Right lobe of liver (tissue), 6 donors: Measurements from ENCODE around the gene CNOT6L. TPM values are rescaled to one million over a fixed set of nuclear protein-coding genes. Genes with fewer than 3 reads are reported as not detected.

ENCODE experiments used
- ATAC-seq, 4 donors: fragments of 200-7000 bp; cut with Tn5 transposase; one replicate each; pipeline ENCODE4 v1.9.1; 2020; ENCODE audit warnings: mild to moderate bottlenecking in 4 of 4, moderate library complexity in 4 of 4
- DNase-seq, 3 donors: peaks; one replicate each; pipeline ENCODE4 v3.0.0-alpha.2; 2020
- H3K27ac ChIP-seq, 3 donors: fragments of 200-600 bp; one replicate each; pipeline ENCODE4 v1.8.0; 2022
- H3K27me3 ChIP-seq, 2 donors: fragments of 200-600 bp; one replicate each; pipeline ENCODE4 v1.8.0; 2022
- H3K36me3 ChIP-seq, 4 donors: fragments of 200-600 bp; sonication (generic) in 1 of 4; one replicate each; pipeline versions ENCODE4 v1.5.1 to v1.8.0; 2017 to 2022; ENCODE audit warnings: control low read depth in 1 of 4
- H3K4me1 ChIP-seq, 4 donors: fragments of 200-600 bp; sonication (generic) in 1 of 4; one replicate each; pipeline versions ENCODE4 v1.5.1 to v1.8.0; 2017 to 2022; ENCODE audit warnings: control low read depth in 1 of 4
- H3K4me3 ChIP-seq, 3 donors: fragments of 200-600 bp; one replicate each; pipeline ENCODE4 v1.8.0; 2022
- H3K9me3 ChIP-seq, 4 donors: fragments of 200-600 bp; sonication (generic) in 1 of 4; one replicate each; pipeline versions ENCODE4 v1.5.1 to v1.8.0; 2017 to 2022; ENCODE audit warnings: control low read depth in 1 of 4
- CTCF ChIP-seq, 4 donors: fragments of 200-600 bp in 3 of 4; fragments of 450-650 bp in 1 of 4; IDR thresholded peaks; one replicate each; pipeline versions ENCODE4 v1.5.1 to v1.8.0; 2016 to 2022; ENCODE audit warnings: antibody characterized with exemption in 4 of 4, mild to moderate bottlenecking in 2 of 4
- POLR2A ChIP-seq: fragments of 450-650 bp; IDR thresholded peaks from one replicate; pipeline ENCODE4 v1.6.1; 2017; ENCODE audit warnings: antibody characterized with exemption, mild to moderate bottlenecking
- WGBS: methylation state at CpG from one replicate; pipeline ENCODE4 v1.1.6; 2018; ENCODE audit warnings: low coverage, low lambda C conversion rate; ENCODE audit not compliant: insufficient coverage; ENCODE audit errors: missing lambda C conversion rate; 5-methylcytosine and 5-hydroxymethylcytosine counted together
- intact Hi-C, 2 donors: fragments of 100-400 bp; cut with DNase I; formaldehyde crosslinking; loops; one replicate each; pipeline versions ENCODE4 v1.11.2 to v1.14.1; 2022
- total RNA-seq, 6 experiments: library from RNA; depleted of rRNA in 2 of 6; stranded (reverse); fragments of >200 nt in 2 of 6; fragmentation: NEBNext Ultra II Directional in 3 of 6; extraction: Animal tissue kit (Norgen Biotek cat#: 25700) in 3 of 6; gene quantifications; one replicate each; pipeline versions ENCODE4 v1.1.0 to v1.2.4, GENCODE V29; 2016 to 2023
- donor health status: DM: no; HTN: yes; CAD: no.
- donor health status: DM: no; HTN: no; CAD: no.
- donor health status: DM: no; HTN: no; CAD: no.
- donor health status: DM: no; HTN: yes; CAD: no.
- donor health status: DM: no; HTN: yes; CAD: no.

CNOT6L gene
- total RNA-seq, 6 experiments from 2014 or later: 9.1 to 38.1 (median 25.0) TPM

- H3K27me3 ChIP-seq: no peaks in the 10 kb centered on the region
- DNase-seq: no peak
- H3K4me3 ChIP-seq: no peak overlapping the region
- H3K36me3 ChIP-seq: no peaks in the 10 kb centered on the region
- 43% methylated on average over 5 of the region's 7 CpGs for WGBS
- intact Hi-C loops: no loop called here
- peak overlapping the region in 1 of 3 donors; percentile 35 for H3K27ac ChIP-seq
- no peak for TF ChIP-seq CTCF (IDR thresholded peaks at IDR 0.05)
- TF ChIP-seq POLR2A: no peak
- peak; percentile 44 to 70 (median 50) for ATAC-seq
- H3K4me1 ChIP-seq: no peaks in the 10 kb centered on the region
- no peaks in the 10 kb centered on the region for H3K9me3 ChIP-seq
These were observed 33.8 kb upstream of the CNOT6L start for GRCh38 chr4:77852892-77853495.

GRCh38 chr4:77849278-77849965 lies 30.3 kb upstream of the CNOT6L start:
- Histone ChIP-seq H3K36me3 (no peaks in the 10 kb centered on the region), H3K27me3 (no peaks in the 10 kb centered on the region), H3K4me3 (no peak overlapping the region), H3K4me1 (no peaks in the 10 kb centered on the region), H3K27ac (no peak overlapping the region), H3K9me3 (no peaks in the 10 kb centered on the region)
- DNase-seq (no peak), ATAC-seq (no peak)
- 80% methylated on average over 12 of the region's 12 CpGs for WGBS
- TF ChIP-seq POLR2A: no peak
- TF ChIP-seq CTCF (IDR thresholded peaks at IDR 0.05): no peak
- intact Hi-C loops: no loop called here

DNA sequence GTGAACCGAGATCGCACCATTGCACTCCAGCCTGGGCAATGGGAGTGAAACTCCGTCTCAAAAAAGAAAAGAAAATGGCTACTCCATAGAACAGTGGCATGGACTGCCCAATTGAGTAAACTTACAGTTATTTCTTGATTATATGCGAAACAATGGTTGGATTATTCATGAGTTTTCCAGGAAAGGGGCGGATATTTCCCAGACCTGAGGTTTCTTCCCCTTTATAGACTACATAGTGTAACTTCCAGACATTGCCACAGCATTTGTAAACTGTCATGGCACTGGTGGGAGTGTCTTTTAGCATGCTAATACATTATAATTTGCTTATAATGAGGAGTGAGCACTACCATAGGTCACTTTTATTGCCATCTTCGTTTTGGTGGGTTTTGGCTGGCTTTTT lies 29.3 kb upstream of the CNOT6L start:
- H3K4me3 ChIP-seq: no peak overlapping the region
- ATAC-seq (no peak), DNase-seq (no peak)
- 87% methylated on average over 4 of the region's 6 CpGs for WGBS
- H3K27ac ChIP-seq: no peak overlapping the region
- no peak for TF ChIP-seq POLR2A
- TF ChIP-seq CTCF (IDR thresholded peaks at IDR 0.05): no peak
- H3K27me3 ChIP-seq: no peaks in the 10 kb centered on the region
- no peaks in the 10 kb centered on the region for H3K9me3 ChIP-seq
- H3K4me1 ChIP-seq: no peaks in the 10 kb centered on the region
- intact Hi-C loops: no loop called here
- H3K36me3 ChIP-seq: no peaks in the 10 kb centered on the region

- WGBS: 81% methylated on average over 3 of the region's 3 CpGs
- Histone ChIP-seq H3K36me3 (no peaks in the 10 kb centered on the region), H3K4me1 (no peaks in the 10 kb centered on the region), H3K4me3 (no peak overlapping the region), H3K27ac (no peak overlapping the region), H3K27me3 (no peaks in the 10 kb centered on the region), H3K9me3 (no peaks in the 10 kb centered on the region)
- TF ChIP-seq CTCF (IDR thresholded peaks at IDR 0.05): no peak
- TF ChIP-seq POLR2A: no peak
- DNase-seq: no peak
- ATAC-seq: no peak
- intact Hi-C loops: no loop called here
These were observed 26.8 kb upstream of the CNOT6L start for GRCh38 chr4:77845929-77846328.
